Astrocyte of the hippocampus (primary cell): Measurements from ENCODE around the gene BSG.
A peak's percentile ranks its signal among the peaks of the same experiment; 100 is the strongest.

Source experiments
- DNase-seq: peaks from one replicate; pipeline ENCODE4 v3.0.0; 2011; ENCODE audit warnings: low read depth, low spot score

BSG gene

GRCh38 chr19:572140-572742 lies at the start of gene BSG:
BSG (plus strand) TSS chr19:572596; CDS start chr19:572635, 39 bp downstream.
- DNase-seq = peak; percentile 100

- DNase-seq = no peak
Measured at GRCh38 chr19:522726-523125, 49.7 kb upstream of the BSG start.

GRCh38 chr19:524062-524674 lies 48.2 kb upstream of the BSG start:
- peak; percentile 35 for DNase-seq

GRCh38 chr19:525029-525428 lies 47.4 kb upstream of the BSG start:
- DNase-seq = no peak

GRCh38 chr19:525857-526419 lies 46.5 kb upstream of the BSG start:
- DNase-seq = no peak

GRCh38 chr19:530134-531008 lies 42.0 kb upstream of the BSG start:
- no peak for DNase-seq

- DNase-seq = peak; percentile 97
Measured at GRCh38 chr19:531009-531752, 41.2 kb upstream of the BSG start.

GRCh38 chr19:531753-532560 lies 40.4 kb upstream of the BSG start, which contains the start of gene CDC34:
CDC34 (plus strand) TSS chr19:531760; CDS start chr19:531932, 172 bp downstream.
- peak; percentile 38 for DNase-seq

GRCh38 chr19:532561-533363 lies 39.6 kb upstream of the BSG start:
- DNase-seq = peak; percentile 83

- DNase-seq = peak; percentile 36
Measured at GRCh38 chr19:533364-534058, 38.9 kb upstream of the BSG start.

- no peak for DNase-seq
Measured at GRCh38 chr19:534088-534487, 38.3 kb upstream of the BSG start.

GRCh38 chr19:535017-535835 lies 37.2 kb upstream of the BSG start:
- no peak for DNase-seq

- DNase-seq = no peak
Measured at GRCh38 chr19:536031-536880, 36.1 kb upstream of the BSG start.

- DNase-seq = no peak
Measured at GRCh38 chr19:536881-537404, 35.5 kb upstream of the BSG start.

- no peak for DNase-seq
Measured at GRCh38 chr19:538641-539428, 33.6 kb upstream of the BSG start.

- DNase-seq = no peak
Measured at GRCh38 chr19:539429-540030, 32.9 kb upstream of the BSG start.
